GM19328 (cell line): Measurements from ENCODE around the gene TRPC3.
A peak's percentile ranks its signal among the peaks of the same experiment; 100 is the strongest.
"Not testable (repeated sequence)": the region's sequence is repeated elsewhere in the genome, so short reads cannot be mapped to it uniquely, and the experiment has no call there.

Experiments
- ATAC-seq: cut with Tn5 transposase; IDR thresholded peaks from one replicate; pipeline ENCODE4 v1.9.1; 2021; ENCODE audit warnings: mild to moderate bottlenecking, moderate library complexity; ENCODE audit not compliant: unreplicated experiment

Gene TRPC3

GRCh38 chr4:121950212-121950679, 1.6 kb downstream of the TRPC3 start:
- peak; percentile 80 for ATAC-seq

GRCh38 chr4:121946644-121947043, 5.2 kb downstream of the TRPC3 start:
- ATAC-seq = no peak

GRCh38 chr4:121943941-121944340, 7.9 kb downstream of the TRPC3 start:
- no peak for ATAC-seq

GRCh38 chr4:121939690-121940089, 12.2 kb downstream of the TRPC3 start:
- no peak for ATAC-seq

GRCh38 chr4:121938282-121939092, 13.4 kb downstream of the TRPC3 start:
- no peak for ATAC-seq

GRCh38 chr4:121936101-121936500, 15.8 kb downstream of the TRPC3 start:
- no peak for ATAC-seq

- ATAC-seq = no peak
Observed at GRCh38 chr4:121934635-121935034, 17.2 kb downstream of the TRPC3 start.

- no peak for ATAC-seq
Observed at GRCh38 chr4:121932212-121932974, 19.5 kb downstream of the TRPC3 start.

- no peak for ATAC-seq
Observed at GRCh38 chr4:121930304-121930703, 21.6 kb downstream of the TRPC3 start.

GRCh38 chr4:121927948-121928347, 23.9 kb downstream of the TRPC3 start:
- ATAC-seq = no peak

GRCh38 chr4:121926490-121926889, 25.4 kb downstream of the TRPC3 start:
- not testable (repeated sequence) for ATAC-seq

- ATAC-seq = no peak
Observed at GRCh38 chr4:121923306-121923705, 28.6 kb downstream of the TRPC3 start.

- no peak for ATAC-seq
Observed at GRCh38 chr4:121913667-121914066, 38.2 kb downstream of the TRPC3 start.

- no peak for ATAC-seq
Observed at GRCh38 chr4:121908346-121908745, 43.5 kb downstream of the TRPC3 start.

GRCh38 chr4:121900132-121900983, 51.5 kb downstream of the TRPC3 start:
- ATAC-seq = peak; percentile 85

- ATAC-seq = no peak
Observed at GRCh38 chr4:121898150-121898549, 53.7 kb downstream of the TRPC3 start.

- no peak for ATAC-seq
Observed at GRCh38 chr4:121888134-121888533, 63.7 kb downstream of the TRPC3 start.

- no peak for ATAC-seq
Observed at GRCh38 chr4:121885115-121885514, 66.7 kb downstream of the TRPC3 start.

- ATAC-seq = no peak
Observed at GRCh38 chr4:121881158-121881557, 70.7 kb downstream of the TRPC3 start.

- ATAC-seq = no peak
Observed at GRCh38 chr4:121879135-121879534, 72.7 kb downstream of the TRPC3 start.
